ENCODE data around the gene NR1H3.

The NR1H3 gene

DNA sequence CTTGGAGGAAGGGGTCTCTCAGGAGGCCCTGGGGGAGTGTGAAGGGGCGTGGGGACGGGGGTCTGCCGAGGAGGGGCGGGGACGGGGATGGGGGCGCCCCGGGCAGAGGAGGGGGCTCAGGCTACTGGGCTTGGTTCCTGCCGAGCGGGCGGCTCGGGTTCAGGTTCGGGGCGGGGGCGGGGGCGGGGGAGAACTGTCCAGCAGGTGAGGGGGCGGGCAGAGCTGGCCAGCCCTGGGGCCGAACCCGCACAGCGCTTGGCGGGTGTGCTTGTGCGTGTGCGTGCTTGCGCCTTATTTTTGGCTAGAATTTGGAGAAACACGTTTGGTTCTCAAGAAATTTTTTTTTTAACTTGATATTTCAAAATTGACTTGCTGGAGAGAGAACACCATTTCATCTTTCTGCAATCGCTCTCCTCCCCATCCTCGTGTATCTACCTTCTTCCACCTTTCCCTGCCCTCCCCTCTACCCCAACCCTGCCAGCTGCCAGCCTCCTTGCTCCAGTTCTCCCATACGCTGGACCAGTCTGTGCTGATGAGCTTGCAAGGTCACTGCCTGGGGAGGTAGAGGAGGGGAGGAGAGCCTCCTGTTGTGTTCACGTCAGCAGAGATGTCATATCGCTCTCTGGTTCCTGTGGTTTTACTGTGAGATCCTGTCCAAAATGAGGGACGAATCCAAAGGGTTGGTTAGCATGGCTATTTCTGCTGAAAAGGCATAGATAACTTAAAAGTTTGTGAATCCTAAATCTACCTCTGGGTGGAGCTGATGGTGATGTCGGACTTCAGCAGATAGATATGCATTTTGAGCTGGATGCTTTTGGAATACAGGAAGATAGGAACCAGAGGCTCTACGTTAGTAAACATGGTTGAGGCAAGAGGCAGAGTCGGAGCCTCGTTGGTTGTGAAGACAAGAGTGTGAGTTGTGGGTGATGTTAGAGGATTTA, 12.8 kb downstream of the NR1H3 start:
- DNase-seq, result peak; percentile 35

DNA sequence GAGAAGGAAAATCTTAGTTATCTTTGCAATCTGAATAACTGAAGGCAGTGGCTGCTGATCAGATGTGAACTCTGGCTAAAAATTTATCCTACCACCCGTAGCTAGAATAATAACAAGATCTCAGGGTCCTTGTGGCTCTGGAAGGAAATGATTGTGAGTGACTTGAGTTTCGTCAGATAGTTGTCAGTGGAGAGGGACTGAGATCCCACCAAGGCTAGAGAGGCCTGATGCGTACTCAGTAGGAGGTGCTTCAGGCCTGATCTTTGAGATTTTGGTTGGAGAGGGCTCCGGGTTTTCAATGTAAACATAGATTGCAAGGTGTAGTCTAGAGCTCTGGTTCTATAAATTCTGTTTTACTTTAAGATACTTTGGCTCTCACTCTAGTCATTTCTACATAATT, 13.5 kb downstream of the NR1H3 start:
- no peak for DNase-seq

DNA sequence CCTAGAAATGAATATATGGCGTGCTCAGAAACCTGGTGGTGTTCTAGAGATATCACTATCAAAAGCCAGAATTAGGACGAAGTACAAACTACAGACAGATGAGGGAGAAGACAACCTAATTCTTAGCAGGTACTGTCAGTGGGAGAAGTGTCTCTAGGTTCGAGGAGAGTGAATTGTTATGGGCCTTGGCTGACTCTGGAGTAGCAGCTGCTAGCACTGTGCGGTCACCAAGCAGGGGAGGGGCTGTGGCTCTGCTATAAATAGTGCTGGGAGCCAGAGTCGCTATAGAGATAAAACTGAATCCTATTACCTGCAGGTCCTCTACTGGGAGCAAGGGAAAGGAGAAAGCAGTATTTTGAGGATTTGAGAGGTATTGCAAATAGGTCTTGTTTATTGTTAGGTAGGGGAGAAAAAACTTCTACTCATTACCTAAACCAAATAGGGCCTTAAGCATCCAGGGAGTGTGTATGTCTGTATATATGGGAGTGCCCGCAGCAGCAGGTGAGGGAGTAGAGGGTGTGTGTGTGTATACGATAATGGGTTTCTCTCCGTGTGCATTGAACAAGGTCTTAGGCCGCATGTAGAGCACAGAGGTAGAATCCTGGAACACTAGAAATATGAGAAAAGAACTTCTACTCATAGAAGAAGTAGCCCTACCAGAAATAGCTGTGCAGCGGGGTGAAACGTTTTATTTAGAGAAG, 14.3 kb downstream of the NR1H3 start:
- no peak for DNase-seq

DNA sequence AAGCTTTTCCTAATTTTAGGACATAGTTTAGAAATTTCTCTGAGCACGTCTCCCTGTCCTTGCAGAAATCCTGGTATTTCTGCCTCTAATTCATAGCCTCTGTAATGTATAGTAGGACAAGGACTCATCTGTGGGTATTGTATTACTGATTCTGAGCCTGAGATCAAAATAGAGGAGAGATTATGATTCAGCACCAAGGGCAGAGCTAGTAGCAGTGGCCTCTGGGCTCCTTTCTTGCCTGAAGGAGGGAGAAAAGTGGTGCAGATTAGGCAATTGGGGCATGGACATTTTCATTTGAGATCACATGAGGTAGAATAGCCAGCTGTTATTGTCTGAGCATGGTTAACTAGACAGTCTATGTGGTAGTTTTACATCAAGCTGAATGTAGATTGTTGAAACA, 14.9 kb downstream of the NR1H3 start:
- DNase-seq, result peak; percentile 27

DNA sequence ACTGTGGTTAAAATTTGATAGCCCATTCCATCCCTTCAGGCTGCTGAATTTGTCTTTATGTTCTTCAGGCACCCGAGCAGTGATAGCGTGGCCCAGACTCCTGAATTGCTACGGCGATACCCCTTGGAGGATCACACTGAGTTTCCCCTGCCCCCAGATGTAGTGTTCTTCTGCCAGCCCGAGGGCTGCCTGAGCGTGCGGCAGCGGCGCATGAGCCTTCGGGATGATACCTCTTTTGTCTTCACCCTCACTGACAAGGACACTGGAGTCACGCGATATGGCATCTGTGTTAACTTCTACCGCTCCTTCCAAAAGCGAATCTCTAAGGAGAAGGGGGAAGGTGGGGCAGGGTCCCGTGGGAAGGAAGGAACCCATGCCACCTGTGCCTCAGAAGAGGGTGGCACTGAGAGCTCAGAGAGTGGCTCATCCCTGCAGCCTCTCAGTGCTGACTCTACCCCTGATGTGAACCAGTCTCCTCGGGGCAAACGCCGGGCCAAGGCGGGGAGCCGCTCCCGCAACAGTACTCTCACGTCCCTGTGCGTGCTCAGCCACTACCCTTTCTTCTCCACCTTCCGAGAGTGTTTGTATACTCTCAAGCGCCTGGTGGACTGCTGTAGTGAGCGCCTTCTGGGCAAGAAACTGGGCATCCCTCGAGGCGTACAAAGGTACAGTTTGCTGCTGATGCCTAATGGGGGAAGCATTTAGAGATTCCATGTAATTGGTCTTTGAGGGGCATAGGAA, 16.9 kb downstream of the NR1H3 start:
- no peak for DNase-seq

DNA sequence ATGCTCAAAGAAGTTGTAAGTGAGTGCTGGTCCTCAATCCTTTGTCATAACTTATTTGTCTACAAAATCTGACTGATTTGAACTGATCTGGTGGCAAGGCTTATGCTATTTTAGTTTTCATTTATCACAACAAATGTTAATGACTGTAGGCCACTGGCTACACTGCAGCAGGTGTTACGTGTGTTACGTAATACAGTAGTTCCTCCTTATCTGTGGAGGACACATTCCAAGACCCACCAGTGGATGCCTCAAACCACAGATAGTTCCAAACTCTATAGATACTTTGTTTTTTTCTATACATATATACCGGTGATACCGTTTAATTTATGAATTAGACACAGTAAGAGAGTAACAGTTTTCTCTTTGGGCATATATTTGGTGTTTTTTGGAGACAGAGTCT, 19.1 kb downstream of the NR1H3 start:
- DNase-seq, result no peak

DNA sequence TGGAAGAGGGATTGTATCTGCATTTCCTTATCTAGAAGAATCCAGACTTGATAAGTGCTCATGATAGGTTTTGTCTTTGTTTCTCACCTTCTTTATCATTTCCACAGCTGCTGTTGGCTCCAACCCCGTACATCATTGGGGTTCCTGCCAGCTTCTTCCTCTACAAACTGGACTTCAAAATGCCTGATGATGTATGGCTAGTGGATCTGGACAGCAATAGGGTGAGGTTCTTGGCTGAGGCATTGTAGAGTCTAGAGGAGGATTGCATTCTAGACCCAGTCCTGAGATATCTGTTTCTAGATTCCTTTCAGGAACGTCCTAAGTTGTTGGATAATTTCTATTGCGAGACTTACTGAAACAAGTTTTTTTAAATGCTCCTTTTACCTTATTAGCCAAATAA, 20.3 kb downstream of the NR1H3 start:
- no peak for DNase-seq

DNA sequence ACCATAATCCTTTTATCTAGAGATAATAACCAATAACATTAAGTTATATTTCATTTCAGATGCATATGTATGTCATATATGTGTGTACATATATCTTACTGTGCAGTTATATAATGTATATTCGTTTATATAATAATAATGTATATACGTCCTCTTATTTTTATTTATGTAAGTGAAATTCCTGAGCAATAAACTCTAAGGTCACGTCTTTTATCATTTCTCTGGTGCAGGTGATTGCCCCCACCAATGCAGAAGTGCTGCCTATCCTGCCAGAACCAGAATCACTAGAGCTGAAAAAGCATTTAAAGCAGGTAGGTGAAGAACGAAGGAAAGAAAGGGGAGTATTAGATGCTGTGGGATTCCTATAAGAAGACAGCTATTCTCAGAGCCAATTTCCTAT, 21.0 kb downstream of the NR1H3 start:
- no peak for DNase-seq

DNA sequence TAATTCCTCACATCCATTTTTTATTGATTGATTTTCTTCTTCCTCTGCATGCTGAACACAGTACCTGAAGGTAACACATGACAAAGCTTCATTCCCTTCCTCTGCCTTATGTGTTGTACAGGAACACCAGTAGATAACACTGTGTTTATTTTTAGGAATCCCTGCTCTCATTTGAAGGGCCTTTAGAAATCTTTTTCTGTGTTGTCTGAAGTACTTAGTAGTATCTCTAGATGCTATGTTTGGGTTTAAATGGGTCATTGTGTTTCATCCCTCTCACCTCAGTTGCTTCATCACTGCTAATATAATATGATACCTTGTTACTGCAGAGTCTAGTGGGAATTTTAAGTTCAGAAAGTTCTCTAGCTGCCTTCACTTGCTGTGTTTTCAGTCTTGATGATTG, 22.3 kb downstream of the NR1H3 start:
- DNase-seq, result no peak

DNA sequence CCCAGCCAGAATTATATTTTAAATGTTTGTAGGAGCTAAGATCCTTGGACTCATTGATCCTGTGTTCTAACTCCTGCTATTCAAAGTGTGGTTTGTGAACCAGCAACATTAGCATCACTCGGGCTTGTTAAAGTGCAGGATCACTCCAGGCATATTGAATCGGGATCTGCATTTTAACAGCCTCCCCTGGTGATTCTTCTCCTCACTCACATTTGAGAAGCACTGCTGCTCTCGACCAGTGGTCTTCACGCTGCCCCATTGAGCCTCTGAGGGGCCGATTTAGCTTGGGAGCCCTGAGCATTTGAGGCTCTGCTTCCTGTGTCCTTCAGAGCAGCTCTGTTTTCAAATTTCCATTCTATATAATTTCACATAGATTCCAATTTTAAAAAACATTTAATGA, 23.1 kb downstream of the NR1H3 start:
- no peak for DNase-seq

DNA sequence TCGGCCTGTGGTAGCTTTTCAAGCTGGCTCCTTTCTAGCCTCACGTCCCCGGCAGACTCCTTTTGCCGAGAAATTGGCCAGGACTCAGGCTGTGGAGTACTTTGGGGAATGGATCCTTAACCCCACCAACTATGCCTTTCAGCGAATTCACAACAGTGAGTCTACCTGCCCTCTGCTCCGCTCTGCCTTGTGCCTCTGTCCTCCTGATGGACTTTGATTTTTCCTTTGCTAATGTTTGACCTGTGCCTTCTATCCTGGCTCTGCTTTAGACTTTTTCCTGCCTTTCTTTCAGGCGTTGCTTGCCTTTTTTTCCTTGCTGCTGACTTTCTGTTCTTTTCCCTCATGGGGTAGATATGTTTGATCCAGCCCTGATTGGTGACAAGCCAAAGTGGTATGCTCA, 24.7 kb downstream of the NR1H3 start:
- DNase-seq, result no peak

DNA sequence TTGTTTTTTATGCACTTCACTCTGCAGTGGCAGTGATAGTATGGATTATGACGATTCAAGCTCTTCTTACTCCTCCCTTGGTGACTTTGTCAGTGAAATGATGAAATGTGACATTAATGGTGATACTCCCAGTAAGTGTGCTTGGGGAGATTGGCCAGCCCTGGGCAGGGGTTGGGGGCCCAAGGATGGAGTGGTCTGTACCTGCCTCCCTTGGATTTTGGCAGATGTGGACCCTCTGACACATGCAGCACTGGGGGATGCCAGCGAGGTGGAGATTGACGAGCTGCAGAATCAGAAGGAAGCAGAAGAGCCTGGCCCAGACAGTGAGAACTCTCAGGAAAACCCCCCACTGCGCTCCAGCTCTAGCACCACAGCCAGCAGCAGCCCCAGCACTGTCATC, 26.4 kb downstream of the NR1H3 start:
- no peak for DNase-seq

DNA sequence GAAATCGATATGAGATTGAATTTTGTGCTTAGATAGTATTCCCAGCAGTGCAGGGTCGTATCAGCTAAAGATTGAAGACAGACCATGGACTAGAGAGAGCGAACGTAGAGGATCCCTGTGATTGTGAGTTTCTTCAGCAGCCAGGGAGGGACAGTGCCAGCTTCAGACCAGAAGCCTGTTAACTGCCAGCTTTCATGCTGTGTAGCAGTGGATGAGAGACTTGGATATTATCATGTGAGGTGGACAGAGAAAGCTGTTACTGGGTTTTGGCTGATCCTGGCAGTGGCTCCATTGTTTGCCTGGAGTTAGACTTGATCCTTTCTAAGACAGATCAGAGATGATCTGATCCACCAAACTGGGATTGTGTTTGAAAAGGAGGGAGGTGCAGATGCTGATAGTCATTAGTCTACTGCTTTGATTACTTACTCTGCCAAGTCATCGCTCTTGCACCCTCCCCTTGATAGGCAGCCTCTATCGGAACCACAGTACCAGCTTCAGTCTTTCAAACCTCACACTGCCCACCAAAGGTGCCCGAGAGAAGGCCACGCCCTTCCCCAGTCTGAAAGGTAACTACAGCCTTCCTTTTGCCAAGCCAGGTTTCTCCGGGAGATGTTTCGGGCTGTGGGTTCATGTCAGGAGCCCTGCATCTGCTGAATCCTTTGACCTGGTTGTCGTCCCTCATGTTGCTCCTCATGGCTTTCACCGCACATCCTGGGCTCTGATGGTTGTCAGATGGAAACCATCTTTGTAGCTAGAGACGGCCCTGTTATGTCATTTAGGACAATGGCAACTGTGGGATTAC, 28.4 kb downstream of the NR1H3 start:
- no peak for DNase-seq

DNA sequence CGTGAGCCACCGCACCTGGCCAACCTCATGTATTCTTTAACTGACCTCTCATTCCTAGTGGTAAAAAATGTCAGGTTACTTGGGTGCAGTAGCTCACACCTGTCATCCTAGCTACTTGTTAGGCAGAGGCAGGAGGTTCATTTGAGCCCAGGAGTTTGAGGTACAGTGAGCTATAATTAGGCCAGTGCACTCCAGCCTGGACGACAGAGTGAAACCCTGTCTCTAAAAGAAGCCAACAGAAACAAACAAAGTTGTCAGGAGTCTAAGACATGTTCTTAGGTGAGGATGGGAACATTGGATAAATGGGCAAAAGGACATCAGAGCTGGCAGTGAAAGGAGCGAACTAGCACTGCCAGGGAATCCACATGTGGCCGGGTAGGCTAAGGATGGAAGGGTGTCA, 30.3 kb downstream of the NR1H3 start:
- DNase-seq, result no peak

DNA sequence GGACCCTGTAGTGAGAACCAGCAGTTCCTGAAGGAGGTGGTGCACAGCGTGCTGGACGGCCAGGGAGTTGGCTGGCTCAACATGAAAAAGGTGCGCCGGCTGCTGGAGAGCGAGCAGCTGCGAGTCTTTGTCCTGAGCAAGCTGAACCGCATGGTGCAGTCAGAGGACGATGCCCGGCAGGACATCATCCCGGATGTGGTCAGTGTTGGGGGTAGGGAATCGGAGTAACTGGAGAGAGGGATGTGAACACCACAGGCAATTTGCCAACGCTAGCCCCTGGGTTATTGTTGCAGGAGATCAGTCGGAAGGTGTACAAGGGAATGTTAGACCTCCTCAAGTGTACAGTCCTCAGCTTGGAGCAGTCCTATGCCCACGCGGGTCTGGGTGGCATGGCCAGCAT, 32.1 kb downstream of the NR1H3 start:
- no peak for DNase-seq

DNA sequence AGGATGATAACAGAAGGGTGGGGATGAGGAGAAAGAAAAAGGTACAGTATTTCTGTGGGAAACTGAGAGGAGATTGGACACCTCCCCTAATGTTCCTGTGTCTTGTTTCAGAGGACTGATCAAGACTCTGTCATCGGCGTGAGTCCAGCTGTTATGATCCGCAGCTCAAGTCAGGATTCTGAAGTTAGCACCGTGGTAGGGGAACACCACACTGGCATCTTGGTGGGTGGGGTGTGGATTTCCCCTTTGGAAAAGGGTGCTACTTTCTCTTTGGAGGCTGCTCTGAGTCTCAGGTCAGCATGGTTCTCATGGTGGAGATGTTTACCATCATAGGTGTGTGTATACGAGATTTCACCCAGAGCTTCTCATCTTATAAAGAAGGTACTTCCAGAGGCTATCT, 37.6 kb downstream of the NR1H3 start:
- no peak for DNase-seq

DNA sequence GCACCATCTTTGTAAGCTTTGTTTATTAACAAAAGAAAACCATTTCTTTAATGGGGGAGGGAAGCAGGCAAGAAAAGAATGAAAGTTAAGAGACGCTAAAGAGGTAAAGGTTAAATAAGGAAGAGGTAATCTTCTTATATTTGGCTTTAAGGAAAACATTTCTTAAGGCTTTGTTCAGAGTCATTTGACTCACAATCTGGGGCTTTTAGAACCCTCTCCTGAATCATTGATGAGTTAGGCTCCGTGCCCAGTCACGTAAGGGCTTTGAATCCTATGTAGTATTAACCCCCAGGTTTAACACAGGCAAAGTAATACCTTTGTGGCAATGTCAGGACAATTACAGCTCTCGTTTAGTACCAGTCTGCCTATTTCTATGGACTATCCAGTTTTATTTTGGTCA, 38.2 kb downstream of the NR1H3 start:
- no peak for DNase-seq

DNA sequence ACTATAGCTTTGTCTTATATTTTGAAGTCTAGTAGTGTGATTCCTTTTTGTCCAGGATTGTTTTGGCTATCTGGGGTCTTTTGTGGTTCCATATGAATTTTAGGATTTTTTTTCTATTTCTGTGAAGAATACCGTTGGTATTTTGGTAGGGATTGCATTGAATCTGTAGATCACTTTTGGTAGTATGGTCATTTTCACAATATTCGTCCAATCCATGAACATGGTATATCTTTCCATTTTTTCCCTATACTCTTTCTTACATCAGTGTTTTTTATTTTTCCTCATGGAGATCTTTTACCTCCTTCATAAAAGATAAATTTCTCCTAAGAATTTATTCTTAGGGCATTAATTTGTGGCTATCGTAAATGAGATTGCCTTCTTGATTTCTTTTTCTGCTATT, 41.3 kb downstream of the NR1H3 start:
- DNase-seq, result no peak

DNA sequence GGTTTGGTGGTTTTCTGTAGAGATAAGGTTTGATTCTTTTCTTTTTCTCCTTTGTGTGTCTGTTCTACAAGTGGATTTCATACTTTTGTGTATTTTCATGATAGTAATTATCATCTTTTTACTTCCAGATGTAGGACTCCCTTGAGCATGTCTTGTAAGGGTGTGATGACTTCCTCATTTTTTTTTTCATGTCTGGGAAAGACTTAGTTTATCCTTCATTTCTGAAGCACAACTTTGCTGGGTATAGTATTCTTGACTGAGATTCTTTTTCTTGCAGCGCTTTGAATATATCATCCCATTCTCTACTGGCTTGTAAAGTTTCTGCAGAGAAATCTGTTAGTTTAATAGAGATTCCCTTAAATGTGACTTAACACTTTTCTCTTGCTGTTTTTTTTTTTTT, 45.1 kb downstream of the NR1H3 start:
- no peak for DNase-seq

DNA sequence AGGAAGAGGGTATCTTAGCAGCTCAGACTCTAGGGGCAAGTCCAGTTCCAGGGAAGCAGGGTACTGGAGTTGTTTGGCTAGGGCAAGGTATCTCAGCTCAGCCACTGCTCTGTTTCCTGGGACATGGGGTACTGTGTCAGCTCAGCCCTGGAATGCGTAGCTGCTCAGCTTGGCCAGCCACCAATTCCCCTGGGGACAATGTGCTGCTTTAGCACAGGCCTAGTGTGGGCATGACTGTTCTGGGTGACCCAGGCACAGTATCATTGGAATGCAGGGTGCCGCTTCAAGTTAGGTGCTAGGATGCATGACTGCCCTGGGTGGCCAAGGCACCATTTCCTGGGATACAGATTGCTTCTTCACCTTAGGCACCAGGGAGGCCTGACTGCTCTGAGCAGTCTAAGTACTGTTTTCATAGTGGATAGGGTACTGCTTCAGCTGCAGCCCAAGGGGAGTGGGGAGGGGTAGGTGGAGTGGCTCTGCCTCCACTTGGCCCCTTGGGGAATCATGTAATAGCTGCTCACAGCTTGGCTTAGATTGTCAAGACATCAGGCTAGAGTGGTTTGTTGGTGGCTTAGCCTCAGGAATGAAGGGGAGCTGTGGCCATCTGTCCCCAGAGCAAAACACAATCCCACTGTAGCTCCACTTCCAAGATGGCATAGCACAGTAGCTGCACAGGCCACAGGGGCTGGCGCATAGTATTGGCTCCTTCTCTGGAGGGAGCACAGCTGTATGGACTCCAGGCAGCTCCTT, 48.1 kb downstream of the NR1H3 start:
- no peak for DNase-seq

DNA sequence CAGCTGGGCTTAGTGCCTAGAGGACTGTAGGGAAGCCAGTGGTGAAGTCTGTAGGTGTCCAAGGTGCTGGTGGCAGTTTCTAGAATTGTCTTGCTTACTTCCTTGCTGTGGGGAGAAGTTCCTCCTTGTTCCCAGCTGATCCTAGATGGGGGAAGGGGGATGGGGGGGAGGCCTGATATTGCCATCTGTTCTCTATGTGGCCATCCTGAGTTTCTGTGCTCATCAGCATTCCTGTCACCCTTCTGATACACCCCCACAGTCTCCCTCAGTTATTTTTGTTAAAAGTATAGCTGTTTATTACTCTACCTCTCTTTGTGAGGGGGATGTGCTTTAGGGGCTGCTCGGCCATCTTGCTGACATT, 48.7 kb downstream of the NR1H3 start:
- DNase-seq, result peak; percentile 12

All from suppressor macrophage treated with lipopolysaccharide for 4 hours (primary cell).